HuH-7 (cell line): ENCODE results near the gene UBE2E2.

Experiments used
- DNase-seq: peaks from one replicate; pipeline ENCODE4 v3.0.0; 2011; ENCODE audit warnings: low spot score

UBE2E2 gene

DNA sequence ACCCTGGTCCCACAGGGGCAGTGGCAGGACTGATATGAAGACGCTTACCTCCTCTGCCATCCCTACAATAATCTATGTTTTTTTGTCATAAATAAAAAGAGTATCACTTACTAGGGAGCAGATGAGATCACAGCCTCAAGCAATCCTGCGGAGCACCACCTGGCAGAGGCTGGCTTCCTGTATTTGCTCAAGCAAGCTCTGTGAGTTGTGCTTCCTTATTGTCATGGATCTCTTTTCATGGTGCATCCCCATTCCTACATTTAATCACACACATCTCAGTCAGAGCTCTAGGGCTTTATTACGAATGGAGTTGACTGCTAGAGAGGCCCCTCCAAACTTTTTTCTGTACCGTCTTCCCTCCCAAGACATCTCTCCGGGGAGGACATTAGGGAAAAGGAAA is 186.0 kb downstream of the UBE2E2 start:
- no peak for DNase-seq

DNA sequence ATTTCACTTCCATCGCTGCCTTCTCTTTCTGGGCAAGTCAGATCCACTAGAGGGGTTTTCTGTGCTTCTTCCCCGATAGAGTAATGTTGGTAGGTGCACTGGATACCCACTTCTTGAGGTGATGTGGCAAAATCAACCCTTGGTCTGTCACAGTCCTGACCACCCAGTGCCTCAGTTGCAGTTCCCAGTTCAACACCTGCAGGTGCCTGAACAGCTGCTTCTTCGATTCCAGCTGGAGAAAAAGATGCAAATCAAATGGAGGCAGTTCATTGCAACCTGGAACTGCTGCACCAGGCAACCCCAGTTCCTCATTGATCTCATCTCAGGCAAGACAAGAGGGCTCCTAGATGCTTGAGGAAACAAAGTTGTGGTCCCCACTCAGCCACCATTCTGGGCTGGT is 186.6 kb downstream of the UBE2E2 start:
- no peak for DNase-seq

GRCh38 chr3:23390446-23390845 is 187.3 kb downstream of the UBE2E2 start:
- DNase-seq = no peak

GRCh38 chr3:23390989-23391553 is 187.9 kb downstream of the UBE2E2 start:
- no peak for DNase-seq

DNA sequence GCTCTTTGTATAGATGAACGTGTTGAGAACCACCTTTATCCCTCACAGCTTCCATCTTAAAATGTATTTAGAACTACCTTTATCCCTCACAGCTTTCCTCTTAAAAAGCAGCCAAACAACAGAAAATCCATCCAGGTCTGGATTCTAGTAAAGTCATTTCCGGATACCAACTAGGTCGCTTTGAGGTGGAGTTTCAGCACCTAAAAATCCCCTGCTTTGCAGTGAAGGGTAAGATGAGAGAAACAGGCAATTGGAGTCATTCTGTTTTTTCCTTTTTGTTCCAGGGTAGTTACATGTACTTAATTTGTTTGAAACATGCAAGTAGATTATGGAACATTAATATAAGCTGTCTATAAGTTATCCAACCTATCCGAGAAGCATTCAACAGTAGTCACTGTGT is 192.0 kb downstream of the UBE2E2 start:
- no peak for DNase-seq

- no peak for DNase-seq
Observed at GRCh38 chr3:23396746-23397145, 193.6 kb downstream of the UBE2E2 start.

GRCh38 chr3:23399221-23399620 is 196.1 kb downstream of the UBE2E2 start:
- DNase-seq = no peak

- DNase-seq = no peak
Observed at GRCh38 chr3:23402728-23403492, 199.8 kb downstream of the UBE2E2 start.

DNA sequence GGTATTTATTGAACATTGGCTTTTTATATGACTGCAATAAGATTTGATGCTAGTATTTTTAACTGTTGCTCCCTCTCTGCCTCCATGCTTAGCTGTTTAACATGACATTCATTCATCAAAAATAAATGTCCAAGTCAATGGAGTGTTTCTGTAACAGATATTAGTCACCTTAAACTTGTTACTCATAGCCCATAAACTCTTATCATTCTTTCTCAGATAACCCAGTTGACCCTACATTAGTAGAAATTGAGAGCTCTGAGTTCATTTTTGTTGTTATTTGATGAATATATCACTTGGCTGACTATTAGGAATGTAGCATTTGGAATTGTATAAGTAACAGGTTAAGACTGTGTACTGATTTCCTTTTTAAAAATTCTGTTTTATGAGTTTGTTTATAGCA is 201.1 kb downstream of the UBE2E2 start:
- DNase-seq = no peak

DNA sequence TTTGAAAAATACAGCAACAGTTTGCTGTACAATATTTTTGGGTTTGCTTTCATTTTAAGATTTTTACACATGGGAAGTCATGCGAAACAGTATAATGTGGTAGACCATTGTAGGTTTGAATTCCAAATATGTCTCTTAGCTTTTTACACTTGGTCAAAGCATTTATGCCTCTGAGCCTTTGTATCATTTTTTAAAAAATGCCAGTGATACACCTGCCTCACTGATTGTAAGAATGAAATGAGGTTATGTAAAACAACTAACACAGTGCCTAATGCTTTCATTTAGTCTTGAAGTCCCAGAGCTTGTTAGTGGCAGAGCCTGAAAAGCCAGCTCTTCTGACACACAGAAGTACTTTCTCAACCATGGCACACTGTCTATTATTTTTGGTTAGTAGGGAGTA is 202.0 kb downstream of the UBE2E2 start:
- no peak for DNase-seq

- no peak for DNase-seq
Observed at GRCh38 chr3:23406601-23407000, 203.5 kb downstream of the UBE2E2 start.

DNA sequence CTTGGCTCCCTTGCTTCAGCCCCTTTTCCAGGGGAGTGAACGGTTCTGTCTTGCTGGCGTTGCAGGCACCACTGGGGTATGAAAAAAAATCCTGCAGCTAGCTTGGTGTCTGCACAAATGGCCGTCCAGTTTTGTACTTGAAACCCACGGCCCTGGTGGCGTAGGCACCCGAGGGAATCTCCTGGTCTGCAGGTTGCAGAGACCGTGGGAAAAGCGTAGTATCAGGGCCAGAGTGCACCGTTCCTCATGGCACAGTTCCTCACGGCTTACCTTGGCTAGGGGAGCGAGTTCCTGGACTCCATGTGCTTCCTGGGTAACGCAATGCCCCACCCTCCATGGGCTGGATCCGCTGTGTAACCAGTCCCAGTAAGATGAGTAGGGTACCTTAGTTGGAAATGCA is 214.9 kb downstream of the UBE2E2 start:
- DNase-seq = no peak

DNA sequence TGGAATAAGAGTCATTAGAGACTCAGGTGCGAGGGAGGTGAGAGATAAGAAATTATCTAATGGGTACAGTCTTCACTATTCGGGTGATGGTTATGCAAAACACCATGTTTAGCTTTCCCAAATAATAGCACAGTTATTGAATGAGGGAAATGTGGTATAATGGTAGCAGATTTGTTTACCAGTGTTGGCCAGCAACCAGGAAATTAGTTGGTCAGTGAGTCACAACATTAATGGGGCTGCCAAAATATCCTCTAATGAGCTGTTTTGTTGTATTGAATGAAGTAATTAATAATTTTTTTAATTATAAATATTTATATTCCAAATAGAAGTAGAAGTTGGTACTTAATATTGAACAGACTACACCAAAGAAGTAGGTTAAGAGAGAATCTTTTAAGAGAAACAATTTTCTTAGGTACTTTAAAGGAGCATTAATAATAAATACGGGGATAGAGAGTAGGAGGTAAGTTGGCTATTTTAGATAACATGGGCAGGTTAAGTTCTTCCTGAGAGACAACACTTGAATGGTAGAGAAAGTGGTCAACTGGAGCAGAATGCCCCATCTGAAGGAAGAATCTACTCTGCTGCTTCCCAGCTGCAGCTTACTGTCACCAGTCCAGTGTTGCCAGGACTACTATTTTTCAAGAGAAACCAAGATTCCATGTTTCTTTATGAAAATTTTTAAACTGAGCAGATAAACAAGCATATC is 218.8 kb downstream of the UBE2E2 start:
- DNase-seq = no peak

DNA sequence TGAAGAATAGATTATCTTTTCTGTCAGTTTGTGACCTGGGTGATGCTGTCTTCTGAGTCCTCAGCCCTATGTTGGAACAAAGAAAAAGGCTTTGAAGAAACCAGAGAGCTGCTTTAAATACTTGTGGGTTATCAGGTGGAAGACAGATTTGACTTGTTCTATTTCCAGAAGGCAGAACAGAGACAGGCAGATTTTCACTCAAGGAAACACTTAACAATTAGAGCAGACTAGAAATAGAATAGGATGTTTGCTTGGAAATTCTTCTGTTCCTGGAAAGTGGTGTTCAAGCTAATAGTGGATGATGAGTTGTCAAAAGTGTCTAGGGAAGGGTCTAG is 219.4 kb downstream of the UBE2E2 start:
- DNase-seq = no peak

GRCh38 chr3:23425410-23425809 is 222.3 kb downstream of the UBE2E2 start:
- DNase-seq = no peak

- DNase-seq = no peak
Observed at GRCh38 chr3:23430781-23431398, 227.8 kb downstream of the UBE2E2 start.

- no peak for DNase-seq
Observed at GRCh38 chr3:23431764-23432163, 228.6 kb downstream of the UBE2E2 start.

DNA sequence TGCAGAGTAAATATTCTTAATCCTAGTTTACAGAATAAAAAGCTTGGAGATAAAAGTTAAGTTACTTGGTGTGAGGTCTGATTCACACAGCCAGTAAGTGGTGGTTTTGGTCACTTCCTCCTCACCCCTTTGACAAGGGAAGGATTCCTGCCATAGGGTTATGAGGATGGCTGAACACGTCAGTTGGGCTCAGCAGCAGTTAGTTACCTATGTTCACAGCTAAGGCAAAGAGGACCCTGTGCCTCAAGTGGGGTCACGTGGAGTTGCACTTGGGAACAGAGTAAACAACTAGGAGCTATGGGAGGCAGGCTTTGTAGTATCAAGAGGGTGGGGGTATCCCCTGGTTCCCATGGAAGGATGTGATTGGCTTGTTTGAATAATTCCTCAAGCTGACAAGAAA is 232.2 kb downstream of the UBE2E2 start:
- no peak for DNase-seq

DNA sequence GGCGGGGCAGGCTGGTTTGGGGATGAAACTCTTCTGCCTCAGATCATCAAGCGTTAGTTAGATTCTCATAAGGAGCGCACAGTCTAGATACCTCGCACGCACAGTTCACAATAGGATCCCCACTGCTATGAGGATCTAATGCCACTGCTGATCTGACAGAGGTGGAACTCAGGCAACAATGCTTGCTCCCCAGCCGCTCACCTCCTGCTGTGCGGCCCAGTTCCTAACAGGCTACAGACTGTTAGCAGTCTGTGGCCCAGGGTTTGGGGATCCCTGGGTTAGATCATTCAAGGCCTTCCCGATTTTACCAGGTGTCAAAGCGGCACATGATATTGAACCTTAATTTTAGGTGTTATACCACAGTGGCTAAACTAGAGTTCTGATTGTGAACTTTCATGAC is 232.8 kb downstream of the UBE2E2 start:
- no peak for DNase-seq

GRCh38 chr3:23437484-23438145 is 234.5 kb downstream of the UBE2E2 start:
- no peak for DNase-seq

DNA sequence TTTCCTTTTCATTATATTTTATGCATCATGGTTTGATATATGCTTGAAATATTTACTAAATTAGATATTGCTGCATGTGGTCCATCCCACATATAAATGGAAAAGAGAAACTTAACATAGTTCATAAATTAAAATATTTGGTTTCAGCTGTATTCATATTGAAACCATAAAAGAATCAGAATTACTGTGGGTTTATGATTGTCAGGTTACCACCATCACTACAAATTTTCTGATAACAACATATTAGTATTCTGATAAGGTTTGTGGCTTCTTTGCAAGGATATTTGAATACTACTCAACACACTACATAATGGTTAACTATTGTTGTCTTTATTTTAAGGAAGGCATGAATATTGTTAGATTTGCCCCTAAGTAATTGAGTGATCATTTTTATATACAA is 235.5 kb downstream of the UBE2E2 start:
- DNase-seq = no peak

DNA sequence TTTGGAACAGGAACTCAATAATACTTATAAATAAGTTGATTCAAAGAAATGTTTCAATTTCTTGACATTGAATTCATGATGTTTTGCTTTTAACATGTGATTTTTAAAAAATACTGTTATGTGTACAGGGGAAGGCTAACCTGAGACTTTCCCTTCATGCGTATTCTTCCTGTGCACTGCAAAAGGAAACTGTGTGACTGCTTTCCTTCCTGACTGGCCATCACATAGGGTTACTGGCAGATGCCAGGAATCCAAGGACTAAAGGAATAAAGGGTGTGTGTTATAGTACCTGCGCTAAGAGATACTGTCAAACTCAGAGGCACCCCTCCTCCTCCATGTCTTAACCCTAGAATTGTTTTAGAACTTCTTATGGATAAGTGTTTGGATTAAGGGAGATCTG is 236.0 kb downstream of the UBE2E2 start:
- no peak for DNase-seq
